Fibroblast of pulmonary artery (primary cell): ENCODE results near the gene SRPK2.
"Not testable (repeated sequence)": the region's sequence is repeated elsewhere in the genome, so short reads cannot be mapped to it uniquely, and the experiment has no call there.

Source experiments
- DNase-seq: peaks from one replicate; pipeline ENCODE4 v3.0.0-alpha.2; 2010; ENCODE audit warnings: low read depth
- H3K4me3 ChIP-seq: replicated peaks from 2 replicates; pipeline ENCODE4 v1.5.1; 2011; ENCODE audit warnings: low read depth, mild to moderate bottlenecking, control low read depth, low read length, moderate library complexity
- CTCF ChIP-seq: IDR thresholded peaks from 2 replicates; pipeline ENCODE4 v1.5.1; 2011; ENCODE audit warnings: mild to moderate bottlenecking, control low read depth, low read length, inconsistent platforms; ENCODE audit errors: missing control alignments

Gene SRPK2

GRCh38 chr7:105367458-105367857, 21.3 kb downstream of the SRPK2 start:
- TF ChIP-seq CTCF: no peak
- DNase-seq: no peak
- H3K4me3 ChIP-seq: no peak overlapping the region

DNA sequence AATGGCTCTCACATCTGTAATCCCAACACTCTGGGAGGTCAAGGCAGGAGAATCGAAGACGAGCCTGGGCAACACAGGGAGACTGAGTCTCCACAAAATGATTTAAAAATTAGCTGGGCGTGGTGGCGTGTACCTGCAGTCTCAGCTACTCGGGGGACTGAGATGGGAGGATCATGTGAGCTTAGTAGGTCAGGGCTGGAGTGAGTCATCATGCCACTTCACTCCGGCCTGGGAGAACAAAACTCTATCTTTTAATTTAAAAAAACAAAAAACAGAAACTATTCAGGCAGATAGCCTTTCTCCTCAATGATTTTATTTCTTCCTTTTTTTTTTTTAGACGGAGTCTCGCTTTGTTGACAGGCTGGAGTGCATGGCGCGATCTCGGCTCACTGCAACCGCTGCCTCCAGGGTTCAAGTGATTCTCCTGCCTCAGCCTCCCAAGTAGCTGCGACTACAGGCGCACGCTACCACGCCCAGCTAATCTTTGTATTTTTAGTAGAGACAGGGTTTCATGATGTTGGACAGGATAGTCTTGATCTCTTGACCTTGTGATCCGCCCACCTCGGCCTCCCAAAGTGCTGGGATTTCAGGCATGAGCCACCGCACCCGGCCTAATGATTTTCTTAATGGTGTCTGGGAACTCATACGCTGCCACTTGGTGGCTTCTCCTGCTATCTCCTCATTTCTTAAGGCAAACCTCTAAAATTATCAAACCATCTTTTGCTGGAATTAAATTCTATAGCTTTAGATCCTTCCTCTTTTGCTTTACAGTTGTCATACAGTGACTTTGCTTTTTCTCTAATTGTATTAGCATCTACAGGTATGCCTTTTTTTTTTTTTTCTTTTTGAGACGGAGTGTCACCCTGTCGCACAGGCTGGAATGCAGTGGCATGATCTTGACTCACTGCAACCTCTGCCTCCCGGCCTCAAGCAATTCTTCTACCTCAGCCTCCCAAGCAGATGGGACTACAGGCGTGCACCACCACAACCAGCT, 22.9 kb downstream of the SRPK2 start:
- H3K4me3 ChIP-seq: no peak overlapping the region
- no peak for TF ChIP-seq CTCF
- peak; percentile 14 for DNase-seq

- TF ChIP-seq CTCF: no peak
- peak; percentile 45 for DNase-seq
- no peak overlapping the region for H3K4me3 ChIP-seq
Measured at GRCh38 chr7:105364684-105365083, 24.0 kb downstream of the SRPK2 start.

- not testable (repeated sequence) for DNase-seq, H3K4me3 ChIP-seq
Measured at GRCh38 chr7:105363657-105364056, 25.1 kb downstream of the SRPK2 start.

- not testable (repeated sequence) for H3K4me3 ChIP-seq, DNase-seq
Measured at GRCh38 chr7:105362685-105363084, 26.0 kb downstream of the SRPK2 start.

GRCh38 chr7:105361995-105362394, 26.7 kb downstream of the SRPK2 start:
- H3K4me3 ChIP-seq, DNase-seq: not testable (repeated sequence)

- not testable (repeated sequence) for DNase-seq, H3K4me3 ChIP-seq
Measured at GRCh38 chr7:105360149-105360548, 28.6 kb downstream of the SRPK2 start.

DNA sequence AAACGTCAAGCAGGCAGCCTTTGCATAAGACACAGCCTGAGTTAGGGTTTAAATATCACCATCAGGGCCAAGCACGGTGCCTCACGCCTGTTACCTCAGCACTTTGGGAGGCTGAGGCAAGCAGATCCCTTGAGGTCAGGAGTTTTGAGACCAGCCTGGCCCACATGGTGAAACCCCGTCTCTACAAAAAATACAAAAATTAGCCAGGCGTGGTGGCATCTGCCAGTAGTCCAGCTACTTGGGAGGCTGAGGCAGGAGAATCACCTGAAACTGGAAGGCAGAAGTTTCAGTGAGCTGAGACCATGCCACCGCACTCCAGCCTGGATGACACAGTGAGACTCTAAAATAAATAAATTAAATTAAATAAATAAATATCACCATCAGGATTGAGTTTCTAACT, 33.0 kb downstream of the SRPK2 start:
- no peak for TF ChIP-seq CTCF
- DNase-seq: no peak
- no peak overlapping the region for H3K4me3 ChIP-seq

DNA sequence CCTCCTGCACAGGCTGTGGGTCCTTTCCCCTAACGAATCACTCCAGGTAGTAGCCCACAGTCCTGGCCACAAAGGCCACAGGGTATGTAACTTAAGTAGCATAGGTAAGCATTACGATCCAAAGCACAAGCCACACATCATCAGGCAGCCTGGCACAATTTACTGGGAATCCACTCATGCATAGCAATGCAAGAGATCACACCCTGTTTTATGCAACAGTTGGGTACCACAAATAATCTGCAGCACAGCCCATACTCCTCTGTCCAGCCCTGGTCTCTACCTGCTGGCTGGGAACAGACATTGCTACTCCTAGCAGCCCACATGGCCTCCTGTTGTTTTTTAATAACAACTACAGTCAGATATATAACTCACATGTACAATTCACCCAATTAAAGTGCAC, 34.3 kb downstream of the SRPK2 start:
- TF ChIP-seq CTCF: no peak
- DNase-seq: no peak

More for the DNA sequence above, 34.3 kb downstream of the SRPK2 start:
- no peak overlapping the region for H3K4me3 ChIP-seq
